OCI-LY3 (cell line): Measurements from ENCODE around the gene DNAJB11.

ENCODE experiments used
- CTCF ChIP-seq: fragments of 200-600, 300-600 bp; sonication (generic); IDR thresholded peaks from 2 replicates; pipeline ENCODE4 v1.5.1; 2014; ENCODE audit warnings: antibody characterized with exemption, low read length, low read depth
- EZH2phosphoT487 ChIP-seq: fragments of 200-600 bp; shearing (Covaris generic); IDR thresholded peaks from 2 replicates; pipeline ENCODE4 v1.6.1; 2018; ENCODE audit warnings: antibody characterized with exemption, mixed run types, low read depth

GRCh38 chr3:186540221-186540834 lies 30.2 kb upstream of the DNAJB11 start:
- peak; percentile 92 for TF ChIP-seq CTCF
- no peak for TF ChIP-seq EZH2phosphoT487
